Body of pancreas (tissue), 4 donors: ENCODE data around the gene BCL2L15.

Experiments
- POLR2A ChIP-seq, 3 donors: fragments of 450-650 bp; IDR thresholded peaks; one replicate each; pipeline ENCODE4 v1.6.1; 2016; ENCODE audit warnings: antibody characterized with exemption in 3 of 3, mild to moderate bottlenecking in 2 of 3
- TF ChIP-seq, protein P1 (sequence below), 7 experiments: fragments of 450-650 bp in 4 of 7; fragments of 200-600 bp in 3 of 7; sonication (generic) in 3 of 7; IDR thresholded peaks; one replicate each; pipeline ENCODE4 v1.5.1; 2016 to 2019; ENCODE audit warnings: antibody characterized with exemption in 7 of 7

DNA sequence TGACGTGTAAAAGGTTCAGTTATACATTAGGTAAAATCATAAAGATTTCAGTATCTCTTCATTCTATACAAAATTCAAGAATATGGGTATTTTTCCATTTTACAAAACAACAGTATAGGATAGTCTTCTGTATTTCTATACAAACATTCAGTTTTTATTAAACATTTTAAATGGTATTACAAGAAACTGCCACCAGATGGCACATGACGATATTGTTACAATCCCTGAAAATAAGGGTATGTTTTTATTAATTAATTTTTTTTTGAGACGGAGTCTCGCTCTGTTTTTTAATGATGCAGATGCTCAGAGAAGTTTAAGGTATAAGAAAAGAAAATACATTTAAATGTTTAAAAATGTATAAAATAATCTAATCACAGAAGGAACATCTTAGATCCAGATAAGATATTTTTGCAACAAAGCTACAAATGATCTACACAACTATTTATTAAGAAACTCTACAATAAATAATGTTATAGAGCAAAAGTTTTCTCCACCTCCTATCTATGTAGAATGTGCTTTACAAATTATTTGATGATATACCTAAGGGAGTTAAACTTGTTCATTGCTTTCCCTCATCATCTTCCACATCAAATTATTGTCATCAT, 51.6 kb downstream of the BCL2L15 start:
- TF ChIP-seq, protein P1, sequence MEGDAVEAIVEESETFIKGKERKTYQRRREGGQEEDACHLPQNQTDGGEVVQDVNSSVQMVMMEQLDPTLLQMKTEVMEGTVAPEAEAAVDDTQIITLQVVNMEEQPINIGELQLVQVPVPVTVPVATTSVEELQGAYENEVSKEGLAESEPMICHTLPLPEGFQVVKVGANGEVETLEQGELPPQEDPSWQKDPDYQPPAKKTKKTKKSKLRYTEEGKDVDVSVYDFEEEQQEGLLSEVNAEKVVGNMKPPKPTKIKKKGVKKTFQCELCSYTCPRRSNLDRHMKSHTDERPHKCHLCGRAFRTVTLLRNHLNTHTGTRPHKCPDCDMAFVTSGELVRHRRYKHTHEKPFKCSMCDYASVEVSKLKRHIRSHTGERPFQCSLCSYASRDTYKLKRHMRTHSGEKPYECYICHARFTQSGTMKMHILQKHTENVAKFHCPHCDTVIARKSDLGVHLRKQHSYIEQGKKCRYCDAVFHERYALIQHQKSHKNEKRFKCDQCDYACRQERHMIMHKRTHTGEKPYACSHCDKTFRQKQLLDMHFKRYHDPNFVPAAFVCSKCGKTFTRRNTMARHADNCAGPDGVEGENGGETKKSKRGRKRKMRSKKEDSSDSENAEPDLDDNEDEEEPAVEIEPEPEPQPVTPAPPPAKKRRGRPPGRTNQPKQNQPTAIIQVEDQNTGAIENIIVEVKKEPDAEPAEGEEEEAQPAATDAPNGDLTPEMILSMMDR (IDR thresholded peaks at IDR 0.05): peak in 6 of 7 experiments; percentile 47 to 67 (median 64)
- no peak for TF ChIP-seq POLR2A (IDR thresholded peaks at IDR 0.05)
